MM.1S (cell line): ENCODE data around the gene LRG1.

ENCODE experiments used
- CTCF ChIP-seq: fragments of 300-600 bp; sonication (generic); IDR thresholded peaks from 2 replicates; pipeline ENCODE4 v1.5.1; 2016; ENCODE audit warnings: antibody characterized with exemption, low read length, mixed read lengths
- EZH2 ChIP-seq: fragments of 300-600 bp; sonication (generic); optimal IDR thresholded peaks from 2 replicates; pipeline ENCODE3; 2017; ENCODE audit warnings: low read depth, mild to moderate bottlenecking, antibody characterized with exemption, low read length, mixed read lengths
- EZH2phosphoT487 ChIP-seq: fragments of 300-600 bp; sonication (generic); IDR thresholded peaks from 2 replicates; pipeline ENCODE4 v1.6.1; 2018; ENCODE audit warnings: antibody characterized with exemption, low read length

- TF ChIP-seq CTCF, result no peak
- TF ChIP-seq EZH2, result no peak
- TF ChIP-seq EZH2phosphoT487, result no peak
These were observed 47.3 kb downstream of the LRG1 start for GRCh38 chr19:4492337-4493103.
